Endothelial cell of umbilical vein (primary cell): ENCODE measurements around the gene CST8.
"Not testable (repeated sequence)": the region's sequence is repeated elsewhere in the genome, so short reads cannot be mapped to it uniquely, and the experiment has no call there.

Experiments used
- CTCF ChIP-seq, 2 donors: IDR thresholded peaks; 1 replicate in 1 of 2; 2 replicates in 1 of 2; pipeline ENCODE4 v1.5.1; 2011; ENCODE audit warnings: low read length in 2 of 2, mild to moderate bottlenecking in 2 of 2, moderate library complexity in 2 of 2, control low read depth in 1 of 2, inconsistent platforms in 1 of 2, low read depth in 1 of 2; ENCODE audit not compliant: insufficient read depth in 1 of 2; ENCODE audit errors: extremely low read depth in 1 of 2
- EZH2 ChIP-seq: IDR thresholded peaks from 2 replicates; pipeline ENCODE4 v1.6.1; 2012; ENCODE audit warnings: borderline replicate concordance, low read depth, mild to moderate bottlenecking, moderate library complexity, low read length, inconsistent platforms; ENCODE audit not compliant: severe bottlenecking
- FOS ChIP-seq: IDR thresholded peaks from 2 replicates; pipeline ENCODE4 v1.6.1; 2011; ENCODE audit warnings: mild to moderate bottlenecking, low read length, moderate library complexity, borderline replicate concordance; ENCODE audit not compliant: insufficient read depth
- GATA2 ChIP-seq: IDR thresholded peaks from 2 replicates; pipeline ENCODE4 v1.7.0; 2011; ENCODE audit warnings: low read depth, mild to moderate bottlenecking, moderate library complexity, mixed read lengths, low read length; ENCODE audit not compliant: insufficient read length, insufficient read depth
- MAX ChIP-seq: IDR thresholded peaks from 2 replicates; pipeline ENCODE4 v1.6.1; 2011; ENCODE audit not compliant: insufficient read depth, insufficient read length
- POLR2A ChIP-seq: IDR thresholded peaks from 2 replicates; pipeline ENCODE4 v1.6.1; 2012; ENCODE audit warnings: low read depth, mild to moderate bottlenecking, control low read depth, low read length
- POLR2AphosphoS5 ChIP-seq: IDR thresholded peaks from 2 replicates; pipeline ENCODE4 v1.6.1; 2012; ENCODE audit warnings: low read depth, mild to moderate bottlenecking, control low read depth, low read length, moderate library complexity; ENCODE audit not compliant: insufficient read depth

GRCh38 chr20:23466961-23467360 lies 24.0 kb upstream of the CST8 start:
- not testable (repeated sequence) for TF ChIP-seq EZH2; FOS; CTCF (IDR thresholded peaks at IDR 0.05; ENCODE audit: extremely low read depth in 1 of 2, insufficient read depth in 1 of 2, low read depth in 1 of 2, low read length in 2 of 2); POLR2AphosphoS5; GATA2; POLR2A; MAX
